ENCODE data around the gene TCERG1L.

Gene TCERG1L

DNA sequence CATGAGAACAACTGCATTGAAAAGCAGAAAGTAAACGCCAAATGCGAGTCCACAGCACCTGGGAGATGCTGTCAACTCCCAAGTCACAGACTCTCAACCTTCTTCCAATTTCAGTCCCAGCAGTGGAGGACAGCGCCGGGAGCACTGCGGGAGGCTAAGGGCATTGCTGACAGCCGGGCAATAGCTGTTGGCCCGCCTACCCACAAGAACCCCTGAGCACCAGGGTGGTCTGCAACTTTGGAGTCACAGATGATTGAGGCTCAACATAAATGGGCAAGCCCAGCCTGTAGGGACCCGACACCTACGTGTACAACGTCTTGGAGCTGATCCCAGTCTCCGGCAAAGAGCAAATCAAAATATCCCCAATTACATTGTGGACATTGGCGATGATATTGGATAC is 262.9 kb downstream of the TCERG1L start:
- DNase-seq, result no peak

DNA sequence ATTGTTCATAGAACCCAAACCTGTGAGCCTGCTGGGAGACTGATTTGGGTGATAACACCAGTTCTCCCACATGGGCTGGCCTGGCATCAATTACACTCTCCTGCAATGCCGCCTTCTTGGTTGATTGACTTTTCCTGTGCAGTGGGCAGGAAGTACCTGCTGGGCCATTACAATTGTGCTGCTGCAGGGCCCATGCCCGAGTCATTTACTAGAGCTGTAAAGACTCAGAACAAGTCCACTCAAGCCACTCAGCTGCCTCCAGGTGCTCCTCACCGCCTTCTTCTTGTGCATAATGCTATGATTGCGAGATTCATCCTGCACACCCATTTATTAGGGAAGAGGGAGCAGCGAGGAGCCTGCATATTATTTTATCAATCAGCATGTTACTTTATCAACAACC is 264.0 kb downstream of the TCERG1L start:
- no peak for DNase-seq

DNA sequence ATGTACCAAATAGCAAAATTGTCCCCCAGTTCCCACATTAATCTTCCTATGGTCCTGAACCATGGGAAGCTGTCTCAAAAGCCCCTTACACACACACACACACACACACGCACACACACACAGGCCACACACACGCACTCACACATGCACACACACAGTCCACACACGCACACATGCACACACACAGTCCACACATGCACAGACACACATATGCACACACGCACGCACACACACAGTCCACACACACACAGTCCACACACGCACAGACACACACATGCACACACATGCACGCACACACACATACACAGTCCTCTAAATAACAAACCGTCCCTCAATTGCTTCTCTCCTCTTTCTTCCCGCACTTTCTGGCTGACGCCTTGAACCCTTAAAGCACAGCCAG is 265.3 kb downstream of the TCERG1L start:
- DNase-seq, result no peak

DNA sequence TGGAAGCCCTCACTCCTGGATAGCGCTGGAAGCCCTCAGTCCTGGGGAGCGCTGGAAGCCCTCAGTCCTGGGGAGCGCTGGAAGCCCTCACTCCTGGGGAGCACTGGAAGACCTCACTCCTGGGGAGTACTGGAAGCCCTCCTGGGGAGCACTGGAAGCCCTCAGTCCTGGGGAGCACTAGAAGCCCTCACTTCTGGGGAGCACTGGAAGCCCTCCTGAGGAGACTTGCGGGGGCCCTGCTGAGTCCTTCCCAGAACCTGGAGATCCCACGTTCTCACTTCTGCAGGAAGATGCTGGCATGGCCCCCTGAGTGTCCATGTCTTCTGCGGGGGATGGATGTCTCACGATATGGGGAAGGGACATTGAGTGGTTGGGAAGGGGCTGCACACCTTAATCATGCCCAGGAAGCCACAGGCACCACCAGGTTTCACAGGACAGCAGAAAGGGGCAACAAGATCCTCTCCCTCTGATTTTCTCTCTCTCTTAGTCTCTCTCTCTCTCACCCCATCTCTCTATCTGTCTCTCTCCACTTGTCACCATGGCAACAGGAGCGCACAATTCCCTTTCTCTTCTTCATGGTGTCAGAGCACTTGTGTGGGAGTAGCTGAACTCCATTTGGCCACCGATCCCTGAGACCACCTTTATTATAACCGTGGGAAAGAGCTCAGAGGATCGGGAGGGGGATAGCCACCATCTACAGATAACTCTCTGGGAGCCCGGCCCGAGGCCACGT is 267.0 kb downstream of the TCERG1L start:
- DNase-seq, result no peak

DNA sequence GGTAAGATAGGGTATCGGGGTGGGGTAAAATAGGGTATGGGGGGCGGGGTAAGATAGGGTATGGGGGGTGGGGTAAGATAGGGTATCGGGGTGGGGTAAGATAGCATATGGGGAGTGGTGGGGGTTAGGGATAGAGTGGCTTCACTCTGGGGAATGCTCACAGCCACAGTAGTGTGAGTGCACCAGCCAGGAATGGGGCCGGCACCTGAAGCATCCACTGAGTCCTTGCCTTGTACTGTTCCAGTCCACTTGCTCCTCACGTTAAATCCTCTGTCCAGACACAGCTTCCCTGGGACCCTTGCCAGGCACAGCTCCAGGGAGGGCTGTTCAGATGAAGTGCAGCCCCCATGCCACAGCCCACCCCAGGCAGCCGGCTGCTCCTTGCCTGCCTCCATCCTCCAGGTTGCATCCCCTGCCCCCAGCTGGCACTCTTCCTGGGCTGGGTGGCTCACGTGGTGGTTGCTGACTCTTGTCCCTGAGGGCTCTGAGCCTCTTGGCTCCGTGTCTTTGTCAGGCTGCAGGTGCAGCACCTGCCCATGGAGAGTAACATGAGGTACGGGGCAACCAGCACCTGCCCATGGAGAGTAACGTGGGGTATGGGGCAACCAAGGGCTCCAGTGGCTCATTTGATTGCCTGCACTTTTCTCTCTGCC is 268.4 kb downstream of the TCERG1L start:
- no peak for DNase-seq

Measured in GDM1 (cell line).